Amniotic stem cell (primary cell): ENCODE data around the gene OSBPL8.

Experiments
- DNase-seq: peaks from one replicate; lab custom pipeline; 2025; lab: John Stamatoyannopoulos, UW

The OSBPL8 gene

DNA sequence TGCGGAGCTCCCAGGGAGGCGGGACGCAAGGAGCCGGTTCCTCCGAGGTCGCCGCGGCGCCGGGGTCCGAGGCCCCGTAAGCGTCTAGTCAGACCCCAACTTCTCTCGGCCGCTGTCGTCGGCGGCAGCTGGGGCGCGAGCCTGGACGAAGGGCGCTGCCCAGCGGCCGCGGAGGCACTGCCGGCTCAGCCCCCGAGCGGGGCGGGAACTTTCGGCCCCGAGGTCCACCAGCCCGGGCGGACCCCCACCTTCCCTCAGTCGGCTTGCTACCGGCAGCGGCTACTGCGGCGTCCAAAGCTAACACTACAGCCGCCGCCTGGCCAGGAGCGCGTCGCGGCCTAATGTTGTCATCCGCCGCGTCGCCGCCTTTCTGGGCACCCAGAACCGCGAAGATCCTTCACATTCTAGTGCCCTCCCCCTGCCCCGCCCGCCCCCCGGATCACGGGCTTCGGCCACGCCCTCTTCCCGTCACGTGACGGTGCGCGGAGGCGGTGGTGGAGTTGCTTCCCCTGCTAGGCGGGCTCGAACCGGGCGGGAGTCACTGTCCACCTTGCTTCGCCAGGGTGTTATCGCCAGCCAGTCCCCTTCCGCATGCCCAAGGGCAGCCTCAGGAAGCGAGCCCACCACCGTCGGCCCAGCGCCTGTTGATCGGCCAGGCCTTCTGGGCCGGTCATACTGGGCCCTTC is at the start of gene OSBPL8:
TSS of gene OSBPL8 (minus strand) at position 372 of the 686 bp plus-strand sequence. CDS start 72,220 bp downstream, outside the sequence.
- DNase-seq: peak; percentile 88

- DNase-seq: no peak
Observed at GRCh38 chr12:76608070-76608469, 48.5 kb upstream of the OSBPL8 start.

- no peak for DNase-seq
Observed at GRCh38 chr12:76595056-76595455, 35.5 kb upstream of the OSBPL8 start.

DNA sequence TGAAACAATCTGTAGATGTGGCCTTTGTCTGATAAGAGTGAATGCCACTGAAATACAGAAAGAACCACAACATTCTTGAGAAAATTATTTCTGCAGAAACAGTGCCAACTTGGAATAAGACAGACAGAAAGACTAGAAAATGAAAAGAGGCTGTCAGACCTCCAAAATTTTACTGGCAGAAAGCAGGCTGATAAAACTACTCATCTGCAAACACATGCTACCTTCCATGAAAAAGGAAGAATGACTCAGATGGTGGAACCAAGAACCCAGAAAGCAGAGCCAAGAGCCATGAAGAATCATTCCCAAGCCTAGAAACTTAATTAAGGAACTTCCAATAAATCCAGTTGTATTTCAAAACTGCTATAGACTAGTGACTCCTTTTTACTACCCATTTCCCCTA is 31.9 kb upstream of the OSBPL8 start:
- DNase-seq: no peak

- no peak for DNase-seq
Observed at GRCh38 chr12:76590131-76590530, 30.6 kb upstream of the OSBPL8 start.

DNA sequence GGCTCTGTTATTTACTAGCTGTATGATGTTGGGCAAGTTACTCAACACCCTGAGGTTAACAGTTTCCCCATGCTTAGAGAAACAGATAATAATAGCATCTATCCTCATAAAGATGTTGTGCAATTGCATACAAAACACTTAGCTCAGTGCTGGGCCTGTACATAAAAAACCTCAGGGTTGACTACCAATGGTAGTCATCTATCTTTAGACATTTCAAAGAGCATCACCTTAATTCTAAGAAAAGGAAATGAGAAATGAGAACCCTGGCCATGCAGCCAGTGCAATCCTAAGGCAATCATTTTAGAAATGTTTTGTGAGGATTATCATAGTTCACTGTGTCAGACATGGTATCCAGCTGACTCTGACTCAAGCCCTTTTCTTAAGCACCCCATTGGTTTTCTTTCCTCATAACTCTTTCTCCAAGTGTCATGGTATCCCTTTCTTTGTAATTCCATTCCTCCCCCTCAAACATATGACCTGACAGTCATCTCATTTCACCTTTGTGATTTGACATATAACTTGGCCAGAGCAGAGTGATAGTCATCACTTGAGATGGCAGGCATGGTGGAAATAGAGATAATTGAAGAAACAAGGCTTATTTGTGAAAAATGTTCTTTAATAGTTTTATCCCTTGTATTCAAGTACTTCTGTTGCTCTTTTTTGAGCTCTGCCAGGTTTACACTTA is 29.5 kb upstream of the OSBPL8 start:
- DNase-seq: no peak

DNA sequence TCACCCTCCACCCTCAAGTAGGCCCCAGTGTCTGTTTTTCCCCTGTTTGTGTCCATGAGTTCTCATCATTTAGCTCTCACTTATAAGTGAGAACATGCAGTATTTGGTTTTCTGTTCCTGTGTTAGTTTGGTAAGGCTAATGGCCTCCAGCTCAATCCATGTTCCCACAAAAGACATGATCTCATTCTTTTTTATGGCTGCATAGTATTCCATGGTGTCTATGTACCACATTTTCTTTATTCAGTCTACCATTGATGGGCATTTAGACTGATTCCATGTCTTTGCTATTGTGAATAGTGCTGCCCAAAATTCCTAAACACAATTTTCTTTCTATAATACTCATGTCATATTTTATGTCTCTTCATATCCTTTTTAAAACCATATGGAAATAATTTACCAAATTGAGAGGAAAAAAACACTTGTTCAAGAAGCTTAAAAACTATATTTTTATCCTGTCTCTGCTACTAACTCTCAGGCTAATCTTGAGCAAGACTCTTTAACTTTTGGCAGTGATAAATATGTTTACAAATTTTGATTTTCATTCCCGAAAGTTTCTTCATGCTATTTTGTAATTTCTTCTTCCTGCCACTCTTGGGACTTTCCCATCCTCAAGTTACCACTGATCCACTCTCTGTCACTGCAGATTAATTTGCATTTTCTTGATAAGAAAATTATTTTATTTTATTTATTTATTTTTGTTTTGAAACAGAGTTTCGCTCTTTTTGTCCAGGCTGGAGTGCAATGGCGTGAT is 28.0 kb upstream of the OSBPL8 start:
- DNase-seq: no peak

DNA sequence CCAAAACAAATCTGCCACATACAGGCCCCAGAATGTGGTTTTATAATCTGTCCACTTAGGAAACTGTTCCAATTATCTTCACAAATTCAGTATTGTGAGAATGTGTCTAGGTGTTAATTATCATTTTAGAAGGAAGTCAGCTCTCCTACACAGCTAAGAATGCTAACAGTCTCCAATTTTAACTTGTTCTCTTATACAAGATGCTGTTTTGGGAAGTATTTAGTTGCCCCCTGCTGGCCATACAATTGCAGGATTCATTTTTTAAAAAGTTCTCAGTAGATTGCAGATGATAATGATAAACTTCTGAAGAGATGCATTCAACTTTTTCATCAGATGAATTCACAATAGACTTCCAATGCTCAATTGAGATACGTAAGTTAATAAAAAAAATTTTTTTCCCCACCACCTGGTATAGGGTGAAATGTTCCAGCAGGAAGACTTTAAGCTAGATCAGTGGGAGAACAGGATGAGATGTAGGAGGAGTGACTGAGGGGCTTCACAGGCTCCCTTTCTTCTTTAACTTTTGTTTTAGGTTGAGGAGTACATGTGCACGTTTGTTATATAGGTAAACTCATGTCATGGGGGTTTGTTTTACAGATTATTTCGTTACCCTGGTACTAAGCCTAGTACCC is 27.3 kb upstream of the OSBPL8 start:
- DNase-seq: no peak

DNA sequence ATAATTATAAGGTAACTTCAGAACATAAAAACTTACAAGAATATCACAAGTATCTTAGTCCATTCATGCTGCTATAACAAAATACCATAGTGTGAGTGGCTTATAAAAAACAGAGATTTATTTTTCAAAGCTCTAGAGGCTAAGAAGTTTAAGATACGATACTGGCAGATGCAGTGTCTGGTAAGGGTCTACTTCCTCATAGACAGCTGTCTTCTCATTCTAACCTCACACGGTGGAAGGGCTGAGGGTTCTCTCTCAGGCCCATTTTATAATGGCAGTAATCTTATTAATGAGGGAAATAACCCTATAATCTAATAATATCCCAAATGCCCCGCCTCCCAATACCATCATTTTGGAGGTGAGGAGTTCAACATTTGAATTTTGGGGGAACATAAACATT is 23.7 kb upstream of the OSBPL8 start:
- DNase-seq: no peak

- no peak for DNase-seq
Observed at GRCh38 chr12:76573840-76574373, 14.3 kb upstream of the OSBPL8 start.

DNA sequence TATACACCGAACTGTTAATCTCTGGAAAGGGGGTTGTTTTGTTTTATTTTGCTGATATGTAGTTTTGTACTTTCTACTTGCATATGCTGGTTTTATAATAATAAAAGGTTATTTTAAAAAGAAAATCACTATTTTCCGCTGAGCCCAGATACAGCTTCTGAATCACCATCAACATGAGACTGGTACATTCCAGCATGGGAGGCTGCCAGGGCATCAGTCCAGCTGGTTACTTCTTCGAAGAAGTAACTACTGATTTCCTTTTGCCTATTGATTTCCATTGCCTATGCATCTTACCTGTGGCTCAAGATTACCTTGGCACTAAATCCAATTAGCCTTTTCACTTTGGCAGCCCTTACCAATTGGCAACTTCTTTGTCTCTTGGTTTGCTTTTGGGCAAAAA is 11.7 kb upstream of the OSBPL8 start:
- no peak for DNase-seq

DNA sequence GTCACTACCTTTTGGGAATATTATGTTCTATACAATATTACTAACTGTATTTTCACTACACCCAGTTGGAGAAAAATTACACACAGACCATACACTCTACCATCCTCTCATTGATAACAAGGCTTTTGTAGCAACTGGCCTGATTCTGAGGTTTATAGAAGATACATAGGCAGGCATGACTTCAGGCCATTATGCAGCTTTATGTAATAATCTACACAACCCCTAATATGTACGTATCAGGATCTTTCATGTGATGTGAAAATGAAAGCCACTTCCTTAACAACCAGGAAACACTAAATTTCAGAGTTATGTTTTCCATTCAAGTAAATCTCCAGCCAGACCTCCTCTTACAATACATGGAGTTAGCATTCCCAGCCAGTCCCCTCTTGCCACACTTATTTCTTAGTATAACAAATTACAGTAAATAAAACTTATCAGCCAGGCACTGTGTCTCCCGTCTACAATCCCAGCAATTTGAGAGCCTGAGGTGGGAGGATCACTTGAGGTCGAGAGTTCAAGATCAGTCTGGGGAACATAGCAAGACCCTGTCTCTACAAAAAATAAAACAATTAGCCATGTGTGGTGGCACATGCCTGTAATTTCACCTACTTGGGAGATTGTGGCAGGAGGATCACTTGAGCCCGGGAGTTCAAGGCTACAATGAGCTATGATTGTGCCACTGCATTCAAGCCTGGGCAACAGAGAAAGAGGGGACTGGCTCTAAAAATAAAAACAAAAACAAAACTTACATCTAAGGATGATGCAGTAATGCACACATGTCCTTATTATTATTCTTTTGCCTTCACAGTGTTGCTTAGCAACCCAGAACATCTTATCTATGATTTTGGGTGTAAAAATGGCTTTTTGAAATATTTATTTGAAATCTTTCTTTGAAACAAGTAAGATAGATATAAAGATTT is 10.4 kb upstream of the OSBPL8 start:
- DNase-seq: no peak

DNA sequence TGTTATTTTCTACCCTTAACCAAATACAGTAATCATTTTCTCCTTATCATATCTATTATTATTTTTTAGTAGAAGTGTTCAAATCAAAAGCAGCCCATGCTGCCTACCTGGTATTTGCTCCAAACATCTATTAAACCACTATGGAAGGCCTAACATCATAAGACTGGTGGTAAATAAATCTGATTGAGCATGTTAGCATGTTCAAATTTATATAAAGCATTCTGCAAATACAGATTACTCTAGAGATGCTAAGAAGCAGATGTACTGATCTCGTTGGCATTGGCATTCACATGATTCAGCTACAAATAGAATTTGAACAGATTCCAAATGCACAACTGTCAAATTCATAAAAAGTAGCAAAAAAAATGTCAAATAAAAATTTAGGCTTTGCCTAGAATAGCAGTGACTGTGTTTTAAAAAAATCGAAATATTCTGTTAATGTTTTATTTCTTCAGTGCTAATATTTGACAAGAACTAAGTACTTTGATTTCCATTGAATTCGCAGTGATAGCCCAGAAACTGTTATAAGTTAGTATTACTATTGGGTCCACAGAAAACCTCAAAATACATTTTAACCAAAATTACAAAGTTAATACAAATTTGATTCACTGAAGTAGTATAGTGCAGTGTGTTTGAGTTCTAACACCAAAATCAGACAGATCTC is 9.4 kb upstream of the OSBPL8 start:
- no peak for DNase-seq

DNA sequence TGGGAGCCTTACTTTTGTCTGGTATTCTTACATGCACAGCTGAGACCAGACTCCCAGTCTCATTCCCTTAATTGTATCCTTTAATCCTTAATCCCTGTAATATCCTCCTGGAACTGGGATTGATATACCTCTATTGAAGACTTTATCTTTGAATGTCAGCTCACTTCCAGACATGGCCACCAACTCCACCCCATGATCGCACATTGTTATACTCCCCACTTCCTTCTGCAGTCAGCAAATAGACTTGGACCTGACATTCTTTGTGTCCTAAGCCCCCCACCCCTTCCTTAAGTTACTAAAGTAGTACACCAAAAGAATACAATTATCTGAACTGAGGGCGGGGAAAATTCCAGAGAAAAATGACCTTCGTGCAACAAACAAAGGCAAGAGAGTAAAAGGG is 8.6 kb upstream of the OSBPL8 start:
- DNase-seq: no peak

- DNase-seq: no peak
Observed at GRCh38 chr12:76563061-76563460, 3.5 kb upstream of the OSBPL8 start.

GRCh38 chr12:76562130-76562529 is 2.6 kb upstream of the OSBPL8 start:
- no peak for DNase-seq

- no peak for DNase-seq
Observed at GRCh38 chr12:76560086-76560491, 518 bp upstream of the OSBPL8 start.

GRCh38 chr12:76558684-76559399 is 729 bp downstream of the OSBPL8 start:
- no peak for DNase-seq

- no peak for DNase-seq
Observed at GRCh38 chr12:76556368-76556767, 3.2 kb downstream of the OSBPL8 start.

- no peak for DNase-seq
Observed at GRCh38 chr12:76555797-76556196, 3.8 kb downstream of the OSBPL8 start.
